HEK293T (cell line): ENCODE results near the gene FGF10.

Experiments
- CTCF ChIA-PET: fragments of 350-600 bp; formaldehyde crosslinking; extraction: SDS; loops from one replicate; lab custom pipeline; 2021; ENCODE audit warnings: antibody characterized with exemption, inconsistent platforms; lab: Yijun Ruan, JAX
- POLR2A ChIA-PET: fragments of 350-600 bp; formaldehyde crosslinking; extraction: SDS; loops from one replicate; lab custom pipeline; 2020; ENCODE audit warnings: antibody characterized with exemption, inconsistent platforms; lab: Yijun Ruan, JAX
- DNase-seq: peaks from one replicate; pipeline ENCODE4 v3.0.0; 2012; ENCODE audit warnings: mixed read lengths; ENCODE audit errors: extremely low spot score
- ARNT ChIP-seq: fragments of 450-650 bp; IDR thresholded peaks from 2 replicates; pipeline ENCODE4 v1.6.1; 2017; ENCODE audit warnings: mild to moderate bottlenecking
- BHLHE40 ChIP-seq: fragments of 450-650 bp; IDR thresholded peaks from 2 replicates; pipeline ENCODE4 v1.6.1; 2016; ENCODE audit warnings: mild to moderate bottlenecking, moderate library complexity, borderline replicate concordance
- CTBP1 ChIP-seq: fragments of 450-650 bp; IDR thresholded peaks from 2 replicates; pipeline ENCODE4 v1.6.1; 2016; ENCODE audit warnings: borderline replicate concordance
- ELF4 ChIP-seq: fragments of 450-650 bp; IDR thresholded peaks from 2 replicates; pipeline ENCODE4 v1.6.1; 2017; ENCODE audit warnings: antibody characterized with exemption
- FOXA1 ChIP-seq: fragments of 450-650 bp; IDR thresholded peaks from 2 replicates; pipeline ENCODE4 v1.6.1; 2016; ENCODE audit warnings: mild to moderate bottlenecking
- FOXK2 ChIP-seq: fragments of 450-650 bp; IDR thresholded peaks from 2 replicates; pipeline ENCODE4 v1.6.1; 2016; ENCODE audit warnings: mild to moderate bottlenecking
- FOXM1 ChIP-seq: fragments of 450-650 bp; IDR thresholded peaks from 2 replicates; pipeline ENCODE4 v1.6.1; 2017; ENCODE audit warnings: mild to moderate bottlenecking, borderline replicate concordance
- HDGF ChIP-seq: fragments of 450-650 bp; IDR thresholded peaks from 2 replicates; pipeline ENCODE4 v1.6.1; 2017; ENCODE audit warnings: antibody characterized with exemption, borderline replicate concordance
- L3MBTL2 ChIP-seq: fragments of 450-650 bp; conservative IDR thresholded peaks from 2 replicates; pipeline ENCODE4 v1.6.1; 2016; ENCODE audit warnings: mild to moderate bottlenecking
- LEF1 ChIP-seq: fragments of 450-650 bp; IDR thresholded peaks from 2 replicates; pipeline ENCODE4 v1.6.1; 2017; ENCODE audit warnings: mild to moderate bottlenecking, borderline replicate concordance
- NFRKB ChIP-seq: fragments of 450-650 bp; IDR thresholded peaks from 2 replicates; pipeline ENCODE4 v1.6.1; 2016; ENCODE audit warnings: mild to moderate bottlenecking, moderate library complexity
- SP1 ChIP-seq: fragments of 450-650 bp; IDR thresholded peaks from 2 replicates; pipeline ENCODE4 v1.6.1; 2017
- SUZ12 ChIP-seq: fragments of 450-650 bp; IDR thresholded peaks from 2 replicates; pipeline ENCODE4 v1.6.1; 2016; ENCODE audit warnings: mild to moderate bottlenecking
- TARDBP ChIP-seq: fragments of 450-650 bp; IDR thresholded peaks from 2 replicates; pipeline ENCODE4 v1.6.1; 2016
- ZNF384 ChIP-seq: fragments of 450-650 bp; IDR thresholded peaks from 2 replicates; pipeline ENCODE4 v1.6.1; 2016
- TF ChIP-seq, protein P1 (sequence below): fragments of 450-650 bp; IDR thresholded peaks from 2 replicates; pipeline ENCODE4 v1.6.1; 2016

FGF10 gene

DNA sequence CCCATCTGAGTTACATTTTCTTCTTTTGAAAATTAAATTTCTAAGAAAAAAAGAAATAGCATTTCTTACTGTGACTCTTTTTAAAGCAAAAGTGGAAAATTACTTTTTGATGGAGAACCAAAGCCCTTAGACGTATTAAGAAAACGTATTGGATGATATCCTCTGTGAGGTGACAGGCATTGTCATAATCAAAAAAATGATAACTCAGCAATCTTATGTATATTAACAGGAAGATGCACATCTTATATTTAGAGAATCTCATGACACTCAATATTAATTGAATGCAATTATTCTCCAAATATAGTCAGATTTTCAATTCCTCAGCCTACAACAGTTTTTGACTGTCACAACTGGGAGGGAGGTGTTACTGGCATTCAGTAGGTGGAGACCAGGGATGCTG lies 25.1 kb downstream of the FGF10 start:
- POLR2A ChIA-PET, result no interaction called here
- TF ChIP-seq L3MBTL2, result no peak
- TF ChIP-seq FOXA1, result no peak
- TF ChIP-seq ZNF384, result no peak
- TF ChIP-seq LEF1, result no peak
- no peak for TF ChIP-seq CTBP1
- CTCF ChIA-PET, result no interaction called here

DNA sequence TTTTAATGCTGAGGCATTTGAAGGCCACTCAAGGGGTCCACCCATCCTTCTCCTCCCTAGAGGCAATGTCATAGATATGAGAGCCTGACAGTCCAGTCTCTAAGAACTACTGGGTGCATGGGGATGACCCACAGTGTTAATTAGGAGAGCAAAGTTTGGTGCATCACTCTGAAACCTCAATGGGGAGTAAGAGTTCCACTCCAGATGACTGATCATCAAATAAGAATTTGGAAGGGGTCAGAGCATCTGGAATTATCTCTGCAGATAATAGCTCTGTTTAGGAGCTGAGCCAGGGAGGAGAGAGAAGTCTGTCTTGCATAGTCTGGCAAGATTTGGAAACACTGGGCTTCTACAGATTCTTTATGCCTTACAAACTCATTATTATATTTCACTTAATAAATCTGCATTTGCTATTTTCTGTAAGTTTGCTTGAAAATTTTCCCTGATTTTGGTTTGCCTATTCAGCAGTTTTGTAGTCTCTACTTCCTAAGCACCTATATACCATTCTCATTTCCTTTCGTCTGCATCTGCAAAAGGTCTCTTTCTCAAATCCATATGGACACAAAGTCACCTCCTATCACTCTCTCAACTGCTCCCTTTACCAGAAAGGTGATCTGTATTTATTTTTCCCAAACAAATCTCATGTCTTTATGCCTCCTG lies 27.7 kb downstream of the FGF10 start:
- ChIA-PET CTCF (no interaction called here), POLR2A (no interaction called here)
- no peak for DNase-seq
- TF ChIP-seq CTBP1, result no peak
- TF ChIP-seq NFRKB, result no peak
- TF ChIP-seq TARDBP, result no peak
- TF ChIP-seq, protein P1, sequence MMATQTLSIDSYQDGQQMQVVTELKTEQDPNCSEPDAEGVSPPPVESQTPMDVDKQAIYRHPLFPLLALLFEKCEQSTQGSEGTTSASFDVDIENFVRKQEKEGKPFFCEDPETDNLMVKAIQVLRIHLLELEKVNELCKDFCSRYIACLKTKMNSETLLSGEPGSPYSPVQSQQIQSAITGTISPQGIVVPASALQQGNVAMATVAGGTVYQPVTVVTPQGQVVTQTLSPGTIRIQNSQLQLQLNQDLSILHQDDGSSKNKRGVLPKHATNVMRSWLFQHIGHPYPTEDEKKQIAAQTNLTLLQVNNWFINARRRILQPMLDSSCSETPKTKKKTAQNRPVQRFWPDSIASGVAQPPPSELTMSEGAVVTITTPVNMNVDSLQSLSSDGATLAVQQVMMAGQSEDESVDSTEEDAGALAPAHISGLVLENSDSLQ, result no peak
- TF ChIP-seq HDGF, result no peak
- no peak for TF ChIP-seq ELF4
- no peak for TF ChIP-seq BHLHE40
- TF ChIP-seq FOXM1, result no peak
- TF ChIP-seq SUZ12, result no peak
- no peak for TF ChIP-seq LEF1
- no peak for TF ChIP-seq SP1
- TF ChIP-seq ZNF384, result no peak

More for the DNA sequence above, 25.1 kb downstream of the FGF10 start:
- no peak for DNase-seq

DNA sequence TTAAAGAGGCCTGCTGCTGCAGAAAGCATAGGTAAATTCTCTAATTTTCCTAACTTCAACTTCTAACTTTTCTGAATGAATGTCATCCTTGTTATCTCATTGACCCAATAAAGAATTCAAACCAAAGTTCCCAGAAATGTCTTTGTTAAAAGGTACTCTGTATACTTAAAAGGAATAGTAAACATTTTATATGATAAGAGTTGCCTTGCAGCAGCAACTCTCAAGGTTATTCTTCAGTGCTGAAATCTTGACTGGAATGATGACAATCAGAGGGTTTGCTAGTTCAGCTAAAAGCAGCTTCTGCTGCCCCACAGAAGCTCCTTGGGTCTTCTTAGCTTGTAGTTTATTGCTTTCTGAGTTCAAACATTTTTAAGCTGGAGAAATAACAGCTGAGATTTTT lies 28.3 kb downstream of the FGF10 start:
- TF ChIP-seq BHLHE40 (no peak), SP1 (no peak), FOXK2 (no peak), TARDBP (no peak), NFRKB (no peak), FOXM1 (no peak), FOXA1 (no peak), LEF1 (no peak)
- ChIA-PET POLR2A (no interaction called here), CTCF (no interaction called here)
- no peak for DNase-seq

DNA sequence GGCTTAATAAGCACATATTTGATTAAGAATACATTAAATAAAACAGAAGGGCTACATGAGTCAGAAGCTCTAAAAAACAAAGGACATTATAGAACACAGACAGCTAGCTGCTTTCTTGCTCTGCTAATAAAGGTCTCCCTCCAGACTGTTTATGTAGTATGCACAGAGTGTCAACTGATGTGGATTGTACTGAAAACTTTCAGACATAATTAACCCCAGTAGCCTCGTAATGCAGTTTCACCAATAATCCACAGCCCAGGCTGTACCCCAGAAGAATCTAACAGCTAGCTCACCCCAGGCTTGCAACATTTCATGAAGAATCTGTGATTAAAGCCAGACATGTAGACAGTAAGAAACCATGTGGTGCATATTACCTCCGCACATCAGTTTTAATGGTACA lies 30.8 kb downstream of the FGF10 start:
- TF ChIP-seq FOXM1 (no peak), ARNT (no peak), ZNF384 (no peak), SP1 (no peak), LEF1 (no peak), FOXA1 (no peak), NFRKB (no peak), BHLHE40 (no peak), TARDBP (no peak), CTBP1 (no peak), FOXK2 (no peak), SUZ12 (no peak)
- TF ChIP-seq, protein P1, result no peak
- CTCF ChIA-PET, result no interaction called here
- POLR2A ChIA-PET, result no interaction called here
- no peak for DNase-seq

DNA sequence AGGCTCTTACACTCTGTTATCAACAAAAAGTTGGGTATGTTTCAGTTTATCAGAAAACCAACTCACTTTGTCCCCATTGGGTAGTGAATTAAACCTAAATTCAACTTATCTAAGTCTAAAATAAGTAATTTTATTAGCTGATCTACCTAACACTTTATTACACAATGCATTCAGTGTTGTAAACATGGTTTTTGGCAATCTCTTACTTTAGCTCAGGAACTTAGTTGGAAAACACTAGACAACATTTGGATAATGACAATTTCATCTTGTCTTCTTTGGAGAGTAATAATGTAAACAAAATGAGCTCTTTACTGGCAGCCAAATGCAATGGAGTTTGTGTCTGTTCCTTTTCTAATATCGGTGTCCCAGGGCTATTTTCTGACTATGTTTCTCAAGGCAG lies 33.0 kb downstream of the FGF10 start:
- TF ChIP-seq, protein P1, result no peak
- TF ChIP-seq FOXM1 (no peak), SUZ12 (no peak), FOXK2 (no peak), ARNT (no peak), HDGF (no peak), L3MBTL2 (no peak), FOXA1 (no peak), LEF1 (no peak), SP1 (no peak), ZNF384 (no peak), TARDBP (no peak), NFRKB (no peak), BHLHE40 (no peak), ELF4 (no peak), CTBP1 (no peak)
- ChIA-PET CTCF (no interaction called here), POLR2A (no interaction called here)
- DNase-seq, result no peak

DNA sequence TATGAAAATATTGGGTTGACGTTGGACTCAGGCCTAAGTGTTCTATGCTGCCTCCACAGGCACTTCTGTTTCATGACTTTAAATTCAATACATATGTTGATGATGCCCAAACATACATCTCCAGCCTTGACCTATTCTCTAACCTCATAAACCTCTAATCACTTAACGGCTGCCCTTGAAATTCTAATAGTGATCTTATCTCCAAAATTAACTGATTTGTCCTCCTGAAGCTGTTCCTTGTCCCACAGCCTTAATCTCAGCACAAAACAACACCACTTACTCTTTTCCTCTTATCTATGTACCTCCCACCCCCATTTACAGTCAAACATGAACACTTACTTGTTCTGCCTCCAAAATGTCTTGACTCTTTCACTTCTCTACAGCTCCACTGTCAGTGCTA lies 43.3 kb downstream of the FGF10 start:
- ChIA-PET CTCF (interaction anchor here (1.5 kb wide), 1 partner anchor 14 kb away, joined by 5 read pairs; no protein-coding TSS in a partner anchor), POLR2A (no interaction called here)
- no peak for DNase-seq

More for the DNA sequence above, 43.3 kb downstream of the FGF10 start:
- TF ChIP-seq ELF4 (no peak), TARDBP (no peak), SUZ12 (no peak), ZNF384 (no peak), FOXA1 (no peak)
